Activated CD8-positive, alpha-beta memory T cell treated with anti-CD3 and anti-CD28 coated beads, Interleukin-2, amount 50 U/mL, for 1 hour (primary cell): Measurements from ENCODE around the gene TSR3.

Source experiments
- DNase-seq: peaks from one replicate; pipeline ENCODE4 v3.0.0-alpha.2; 2020; ENCODE audit errors: extremely low read depth

The TSR3 gene

DNA sequence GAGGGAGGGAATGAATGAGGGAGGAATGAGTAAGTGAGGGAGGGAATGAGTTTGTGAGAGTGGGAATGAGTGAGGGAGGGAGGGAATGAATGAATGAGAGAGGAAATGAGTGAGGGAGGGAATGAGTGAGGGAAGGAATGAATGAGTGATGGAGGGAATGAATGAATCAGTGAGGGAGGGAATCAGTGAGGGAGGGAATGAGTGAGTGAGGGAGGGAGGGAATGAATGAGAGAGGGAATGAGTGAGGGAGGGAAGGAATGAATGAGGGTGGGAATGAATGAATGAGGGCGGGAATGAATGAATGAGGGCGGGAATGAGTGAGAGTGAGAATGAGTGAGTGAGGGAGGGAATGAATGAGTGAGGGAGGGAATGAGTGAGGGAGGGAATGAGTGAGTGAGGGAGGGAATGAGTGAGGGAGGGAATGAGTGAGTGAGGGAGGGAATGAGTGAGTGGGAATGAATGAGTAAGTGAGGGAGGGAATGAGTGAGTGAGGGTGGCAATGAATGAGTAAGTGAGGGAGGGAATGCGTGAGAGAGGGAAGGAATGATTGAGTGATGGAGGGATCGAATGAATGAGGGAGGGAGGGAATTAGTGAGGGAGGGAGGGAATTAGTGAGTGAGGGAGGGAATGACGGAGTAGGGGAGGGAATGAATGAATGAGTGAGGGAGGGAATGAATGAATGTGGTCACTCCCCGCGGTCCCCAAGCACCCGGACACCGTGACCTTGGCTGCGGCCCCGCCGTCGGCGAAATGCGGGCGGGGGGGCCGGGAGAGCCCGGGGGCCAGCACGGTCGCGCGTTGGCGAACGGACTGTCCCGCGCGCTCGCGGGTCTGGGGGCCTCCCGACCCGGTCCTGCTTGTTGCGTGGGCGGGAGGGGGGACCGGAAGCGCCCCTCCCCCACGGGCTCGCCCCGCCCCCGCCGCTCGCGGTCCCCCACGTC, 43.4 kb downstream of the TSR3 start:
- no peak for DNase-seq

DNA sequence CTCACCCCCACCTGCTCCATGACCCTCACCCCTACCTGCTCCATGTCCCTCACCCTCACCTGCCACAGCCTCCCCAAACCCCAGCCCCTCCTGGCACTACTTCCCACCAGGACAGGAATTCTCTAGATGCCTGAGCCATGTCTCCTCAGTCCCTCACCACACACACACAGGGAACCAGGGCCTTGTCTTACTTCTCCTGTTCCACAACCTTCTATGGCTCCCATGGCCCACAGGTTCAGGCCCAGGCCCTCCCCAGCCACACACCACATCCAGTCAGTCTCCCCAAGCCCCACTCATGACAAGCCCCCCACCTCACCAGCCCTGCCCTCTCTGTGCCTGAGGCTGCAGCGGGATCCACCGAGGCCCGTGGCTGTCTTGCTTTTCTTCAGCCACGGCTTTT, 45.3 kb downstream of the TSR3 start:
- no peak for DNase-seq

DNA sequence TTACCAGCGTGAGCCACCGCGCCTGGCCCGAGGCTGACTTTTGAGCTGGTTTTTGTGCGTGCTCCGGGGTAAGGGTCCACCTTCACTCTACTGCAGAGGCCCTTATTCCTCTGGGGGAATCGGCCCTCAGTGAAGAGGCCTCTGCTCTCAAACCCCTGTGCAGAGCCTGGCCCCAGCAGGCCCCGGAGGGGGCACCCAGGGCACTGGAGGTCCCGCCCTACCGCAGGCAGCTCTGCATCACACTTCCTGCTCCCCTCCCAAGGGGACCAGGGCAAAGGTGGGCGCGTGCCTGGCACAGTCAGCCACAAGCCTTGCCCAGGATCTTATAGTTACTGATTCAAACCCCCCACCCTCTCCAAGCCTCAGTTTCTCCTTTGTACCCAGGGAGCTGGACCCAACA, 45.9 kb downstream of the TSR3 start:
- DNase-seq = no peak

DNA sequence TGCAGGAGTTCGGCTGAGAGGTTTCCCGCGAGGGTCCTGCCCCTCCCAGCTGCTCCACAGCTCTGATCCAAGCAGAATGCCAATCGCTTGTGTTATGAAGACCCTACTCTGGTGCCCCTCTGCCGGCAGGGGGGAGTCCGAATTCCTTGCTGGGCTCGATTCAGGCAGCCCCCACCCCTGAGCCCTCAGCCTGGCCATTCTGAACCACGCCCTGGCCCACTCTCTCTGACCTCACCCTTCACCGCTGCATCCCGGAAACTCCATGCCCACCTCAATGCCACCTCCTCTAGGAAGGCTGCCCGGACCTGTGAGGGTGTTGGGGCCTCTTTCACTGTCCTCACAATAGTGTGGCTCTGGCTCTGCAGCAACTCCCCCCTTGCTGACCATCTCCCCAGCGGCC, 50.1 kb downstream of the TSR3 start:
- no peak for DNase-seq

DNA sequence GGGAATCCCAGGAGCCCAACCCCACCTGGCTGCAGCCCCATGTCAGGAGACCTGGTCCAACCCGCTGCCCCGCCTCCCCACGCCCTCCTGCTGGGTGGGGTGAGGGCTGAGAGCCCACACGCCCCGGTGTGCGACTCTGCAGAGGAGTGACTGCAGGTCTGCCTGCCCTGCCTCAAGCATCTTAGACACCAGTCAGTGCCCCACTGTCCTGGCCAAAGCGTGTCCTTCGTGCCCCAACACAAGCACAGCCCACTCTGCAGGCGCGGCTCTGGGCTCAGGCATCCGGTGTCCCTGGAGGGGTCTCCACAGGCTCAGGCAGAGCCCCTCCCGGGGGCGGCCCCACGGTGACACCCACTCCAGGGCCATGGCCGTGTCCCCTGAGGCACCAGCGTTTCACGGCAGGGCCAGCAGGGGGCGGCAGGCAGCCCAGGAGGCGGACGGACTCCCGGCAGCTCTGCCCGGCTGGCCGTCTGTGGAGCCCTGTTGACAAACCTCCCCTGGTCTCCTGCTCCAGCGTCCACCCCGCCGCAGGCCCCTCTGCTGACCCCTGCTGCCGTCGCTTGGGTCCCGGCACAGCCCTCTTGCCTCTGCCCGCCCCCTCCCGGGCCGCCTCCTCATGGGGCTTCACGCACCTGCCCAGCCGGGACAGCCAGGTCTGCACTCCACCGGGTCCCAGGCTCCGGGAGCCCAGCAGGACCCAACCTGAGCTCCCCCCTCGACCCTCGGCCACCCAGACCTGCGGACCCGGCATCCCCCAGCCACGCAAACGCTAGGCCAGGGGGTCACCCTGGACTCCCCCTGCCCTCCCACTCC, 50.8 kb downstream of the TSR3 start:
- DNase-seq = no peak

DNA sequence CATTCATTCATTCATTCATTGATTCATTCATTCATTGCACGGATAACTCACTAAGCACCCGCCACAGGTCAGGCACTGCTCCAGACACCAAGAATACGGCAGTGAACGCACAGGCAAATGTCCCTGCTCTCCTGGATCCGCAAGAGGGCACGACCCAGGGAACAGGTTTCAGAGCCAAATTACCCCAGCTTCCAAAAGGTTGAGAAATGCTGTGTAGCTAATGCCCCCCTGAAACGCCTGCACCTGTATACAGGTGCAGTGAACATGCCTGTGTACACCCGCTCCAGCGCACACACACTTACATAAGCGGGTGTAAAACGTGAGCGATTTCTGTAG, 51.8 kb downstream of the TSR3 start:
- no peak for DNase-seq
